ENCODE data around the gene CPB2.

CPB2 gene

GRCh38 chr13:46142776-46143175 lies 37.9 kb upstream of the CPB2 start:
- Histone ChIP-seq H3K4me3 (ENCODE audit: insufficient read depth, low read depth, low read length) (no peak overlapping the region), H3K4me1 (ENCODE audit: control insufficient read depth, insufficient read depth, low read length) (no peaks in the 10 kb centered on the region), H3K27me3 (ENCODE audit: control insufficient read depth, insufficient read depth, low read length, poor library complexity, severe bottlenecking) (peaks cover 14% of the 10 kb centered on the region), H3K27ac (ENCODE audit: insufficient read depth, low read depth, low read length, poor library complexity, severe bottlenecking) (no peak overlapping the region), H3K36me3 (ENCODE audit: control insufficient read depth, insufficient read depth, low read length) (no peaks in the 10 kb centered on the region), H3K9me3 (ENCODE audit: control insufficient read depth, low read length) (no peaks in the 10 kb centered on the region)
- WGBS, 2 experiments: 34 to 35% methylated on average over 3 of the region's 3 CpGs

- no peak overlapping the region for H3K27ac ChIP-seq (ENCODE audit: insufficient read depth, low read depth, low read length, poor library complexity, severe bottlenecking)
- peaks cover 5% of the 10 kb centered on the region for H3K4me1 ChIP-seq (ENCODE audit: control insufficient read depth, insufficient read depth, low read length)
- peaks cover 8% of the 10 kb centered on the region for H3K27me3 ChIP-seq (ENCODE audit: control insufficient read depth, insufficient read depth, low read length, poor library complexity, severe bottlenecking)
- no peaks in the 10 kb centered on the region for H3K36me3 ChIP-seq (ENCODE audit: control insufficient read depth, insufficient read depth, low read length)
- no peaks in the 10 kb centered on the region for H3K9me3 ChIP-seq (ENCODE audit: control insufficient read depth, low read length)
- H3K4me3 ChIP-seq (ENCODE audit: insufficient read depth, low read depth, low read length): no peak overlapping the region
- WGBS, 2 experiments: 86 to 93% methylated on average over 2 of the region's 2 CpGs
Measured at GRCh38 chr13:46140044-46140443, 35.2 kb upstream of the CPB2 start.

GRCh38 chr13:46137627-46138317 lies 32.9 kb upstream of the CPB2 start:
- H3K4me3 ChIP-seq (ENCODE audit: insufficient read depth, low read depth, low read length): no peak overlapping the region
- H3K9me3 ChIP-seq (ENCODE audit: control insufficient read depth, low read length): no peaks in the 10 kb centered on the region
- H3K4me1 ChIP-seq (ENCODE audit: control insufficient read depth, insufficient read depth, low read length): peaks cover 5% of the 10 kb centered on the region
- no peak overlapping the region for H3K27ac ChIP-seq (ENCODE audit: insufficient read depth, low read depth, low read length, poor library complexity, severe bottlenecking)
- no peaks in the 10 kb centered on the region for H3K36me3 ChIP-seq (ENCODE audit: control insufficient read depth, insufficient read depth, low read length)
- WGBS, 2 experiments: 92 to 96% methylated on average over 2 of the region's 2 CpGs
- peaks cover 8% of the 10 kb centered on the region for H3K27me3 ChIP-seq (ENCODE audit: control insufficient read depth, insufficient read depth, low read length, poor library complexity, severe bottlenecking)

- 87 to 90% methylated on average over 4 of the region's 4 CpGs for WGBS, 2 experiments
- Histone ChIP-seq H3K4me1 (ENCODE audit: control insufficient read depth, insufficient read depth, low read length) (peaks cover 5% of the 10 kb centered on the region), H3K4me3 (ENCODE audit: insufficient read depth, low read depth, low read length) (no peak overlapping the region), H3K9me3 (ENCODE audit: control insufficient read depth, low read length) (no peaks in the 10 kb centered on the region), H3K27me3 (ENCODE audit: control insufficient read depth, insufficient read depth, low read length, poor library complexity, severe bottlenecking) (peaks cover 5% of the 10 kb centered on the region), H3K27ac (ENCODE audit: insufficient read depth, low read depth, low read length, poor library complexity, severe bottlenecking) (no peak overlapping the region), H3K36me3 (ENCODE audit: control insufficient read depth, insufficient read depth, low read length) (no peaks in the 10 kb centered on the region)
Measured at GRCh38 chr13:46136688-46137087, 31.9 kb upstream of the CPB2 start.

GRCh38 chr13:46134961-46135522 lies 30.2 kb upstream of the CPB2 start:
- Histone ChIP-seq H3K4me3 (ENCODE audit: insufficient read depth, low read depth, low read length) (no peak overlapping the region), H3K27ac (ENCODE audit: insufficient read depth, low read depth, low read length, poor library complexity, severe bottlenecking) (no peak overlapping the region)

GRCh38 chr13:46134494-46134893 lies 29.7 kb upstream of the CPB2 start:
- Histone ChIP-seq H3K27ac (ENCODE audit: insufficient read depth, low read depth, low read length, poor library complexity, severe bottlenecking) (no peak overlapping the region), H3K4me3 (ENCODE audit: insufficient read depth, low read depth, low read length) (no peak overlapping the region), H3K9me3 (ENCODE audit: control insufficient read depth, low read length) (no peaks in the 10 kb centered on the region), H3K27me3 (ENCODE audit: control insufficient read depth, insufficient read depth, low read length, poor library complexity, severe bottlenecking) (no peaks in the 10 kb centered on the region), H3K4me1 (ENCODE audit: control insufficient read depth, insufficient read depth, low read length) (peaks cover 5% of the 10 kb centered on the region), H3K36me3 (ENCODE audit: control insufficient read depth, insufficient read depth, low read length) (no peaks in the 10 kb centered on the region)
- WGBS, 2 experiments: 96 to 98% methylated on average over 2 of the region's 2 CpGs

More at GRCh38 chr13:46134961-46135522, 30.2 kb upstream of the CPB2 start:
- WGBS, 2 experiments: 71 to 77% methylated on average over 4 of the region's 4 CpGs
- Histone ChIP-seq H3K27me3 (ENCODE audit: control insufficient read depth, insufficient read depth, low read length, poor library complexity, severe bottlenecking) (no peaks in the 10 kb centered on the region), H3K4me1 (ENCODE audit: control insufficient read depth, insufficient read depth, low read length) (peaks cover 5% of the 10 kb centered on the region), H3K9me3 (ENCODE audit: control insufficient read depth, low read length) (no peaks in the 10 kb centered on the region), H3K36me3 (ENCODE audit: control insufficient read depth, insufficient read depth, low read length) (no peaks in the 10 kb centered on the region)

GRCh38 chr13:46132109-46132508 lies 27.3 kb upstream of the CPB2 start:
- Histone ChIP-seq H3K27me3 (ENCODE audit: control insufficient read depth, insufficient read depth, low read length, poor library complexity, severe bottlenecking) (no peaks in the 10 kb centered on the region), H3K36me3 (ENCODE audit: control insufficient read depth, insufficient read depth, low read length) (no peaks in the 10 kb centered on the region), H3K4me1 (ENCODE audit: control insufficient read depth, insufficient read depth, low read length) (peaks cover 5% of the 10 kb centered on the region), H3K4me3 (ENCODE audit: insufficient read depth, low read depth, low read length) (no peak overlapping the region), H3K27ac (ENCODE audit: insufficient read depth, low read depth, low read length, poor library complexity, severe bottlenecking) (no peak overlapping the region), H3K9me3 (ENCODE audit: control insufficient read depth, low read length) (no peaks in the 10 kb centered on the region)
- 92 to 95% methylated on average over 3 of the region's 3 CpGs for WGBS, 2 experiments

- Histone ChIP-seq H3K27me3 (ENCODE audit: control insufficient read depth, insufficient read depth, low read length, poor library complexity, severe bottlenecking) (no peaks in the 10 kb centered on the region), H3K9me3 (ENCODE audit: control insufficient read depth, low read length) (no peaks in the 10 kb centered on the region), H3K4me3 (ENCODE audit: insufficient read depth, low read depth, low read length) (no peak overlapping the region), H3K36me3 (ENCODE audit: control insufficient read depth, insufficient read depth, low read length) (no peaks in the 10 kb centered on the region), H3K27ac (ENCODE audit: insufficient read depth, low read depth, low read length, poor library complexity, severe bottlenecking) (no peak overlapping the region), H3K4me1 (ENCODE audit: control insufficient read depth, insufficient read depth, low read length) (peaks cover 5% of the 10 kb centered on the region)
Measured at GRCh38 chr13:46131705-46132104, 26.9 kb upstream of the CPB2 start.

GRCh38 chr13:46129955-46130618 lies 25.3 kb upstream of the CPB2 start:
- Histone ChIP-seq H3K27ac (ENCODE audit: insufficient read depth, low read depth, low read length, poor library complexity, severe bottlenecking) (no peak overlapping the region), H3K9me3 (ENCODE audit: control insufficient read depth, low read length) (no peaks in the 10 kb centered on the region), H3K27me3 (ENCODE audit: control insufficient read depth, insufficient read depth, low read length, poor library complexity, severe bottlenecking) (no peaks in the 10 kb centered on the region), H3K4me1 (ENCODE audit: control insufficient read depth, insufficient read depth, low read length) (no peaks in the 10 kb centered on the region), H3K4me3 (ENCODE audit: insufficient read depth, low read depth, low read length) (no peak overlapping the region), H3K36me3 (ENCODE audit: control insufficient read depth, insufficient read depth, low read length) (no peaks in the 10 kb centered on the region)
- 89 to 92% methylated on average over 3 of the region's 3 CpGs for WGBS, 2 experiments

GRCh38 chr13:46129124-46129523 lies 24.3 kb upstream of the CPB2 start:
- 78 to 94% methylated on average over 2 of the region's 2 CpGs for WGBS, 2 experiments
- Histone ChIP-seq H3K27me3 (ENCODE audit: control insufficient read depth, insufficient read depth, low read length, poor library complexity, severe bottlenecking) (no peaks in the 10 kb centered on the region), H3K4me1 (ENCODE audit: control insufficient read depth, insufficient read depth, low read length) (no peaks in the 10 kb centered on the region), H3K9me3 (ENCODE audit: control insufficient read depth, low read length) (no peaks in the 10 kb centered on the region), H3K36me3 (ENCODE audit: control insufficient read depth, insufficient read depth, low read length) (no peaks in the 10 kb centered on the region), H3K27ac (ENCODE audit: insufficient read depth, low read depth, low read length, poor library complexity, severe bottlenecking) (no peak overlapping the region), H3K4me3 (ENCODE audit: insufficient read depth, low read depth, low read length) (no peak overlapping the region)
